Measurements from ENCODE around the gene SLC2A8.

DNA sequence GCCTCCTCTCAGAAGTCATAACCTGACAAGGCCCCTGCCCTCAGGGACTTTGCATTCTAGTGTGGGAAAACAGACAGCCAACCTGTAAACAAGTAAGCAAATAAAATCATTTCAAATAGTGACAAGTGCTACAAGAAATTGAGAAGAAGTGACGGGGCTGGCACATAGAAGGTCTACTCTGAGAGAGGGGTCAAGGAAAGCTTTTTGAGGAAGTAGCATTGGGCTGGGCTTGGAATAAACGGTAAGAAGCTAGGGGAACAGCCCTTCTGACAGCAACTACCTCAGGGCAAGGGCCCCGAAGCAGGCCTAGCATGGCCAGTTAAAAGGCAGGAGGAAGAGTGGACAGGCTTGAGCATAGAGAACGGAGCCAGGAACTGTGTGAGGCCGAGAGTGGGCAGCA, 4.8 kb upstream of the SLC2A8 start:
- TF ChIP-seq, protein P1, sequence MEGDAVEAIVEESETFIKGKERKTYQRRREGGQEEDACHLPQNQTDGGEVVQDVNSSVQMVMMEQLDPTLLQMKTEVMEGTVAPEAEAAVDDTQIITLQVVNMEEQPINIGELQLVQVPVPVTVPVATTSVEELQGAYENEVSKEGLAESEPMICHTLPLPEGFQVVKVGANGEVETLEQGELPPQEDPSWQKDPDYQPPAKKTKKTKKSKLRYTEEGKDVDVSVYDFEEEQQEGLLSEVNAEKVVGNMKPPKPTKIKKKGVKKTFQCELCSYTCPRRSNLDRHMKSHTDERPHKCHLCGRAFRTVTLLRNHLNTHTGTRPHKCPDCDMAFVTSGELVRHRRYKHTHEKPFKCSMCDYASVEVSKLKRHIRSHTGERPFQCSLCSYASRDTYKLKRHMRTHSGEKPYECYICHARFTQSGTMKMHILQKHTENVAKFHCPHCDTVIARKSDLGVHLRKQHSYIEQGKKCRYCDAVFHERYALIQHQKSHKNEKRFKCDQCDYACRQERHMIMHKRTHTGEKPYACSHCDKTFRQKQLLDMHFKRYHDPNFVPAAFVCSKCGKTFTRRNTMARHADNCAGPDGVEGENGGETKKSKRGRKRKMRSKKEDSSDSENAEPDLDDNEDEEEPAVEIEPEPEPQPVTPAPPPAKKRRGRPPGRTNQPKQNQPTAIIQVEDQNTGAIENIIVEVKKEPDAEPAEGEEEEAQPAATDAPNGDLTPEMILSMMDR (IDR thresholded peaks at IDR 0.05): no peak
- no peak for TF ChIP-seq POLR2A (IDR thresholded peaks at IDR 0.05)
